ENCODE data around the gene CORO1A. TPM values are rescaled to one million over a fixed set of nuclear protein-coding genes. Genes with fewer than 3 reads are reported as not detected.
"Not testable (repeated sequence)": the region's sequence is repeated elsewhere in the genome, so short reads cannot be mapped to it uniquely, and the experiment has no call there.

CORO1A gene
- total RNA-seq, 1 experiment from 2014 or later: 3.7 TPM

- in situ Hi-C loops (cut with HindIII; ENCODE audit: low pct_unique_long_range_greater_than_20kb, low sequenced_read_pairs): no loop called here
- no peak for ATAC-seq
- CTCF ChIA-PET: interaction anchor here (0.6 kb wide), 1 partner anchor 132 kb away, joined by 10 read pairs; no protein-coding TSS in a partner anchor
These were observed 10.3 kb upstream of the CORO1A start for GRCh38 chr16:30173054-30173453.

GRCh38 chr16:30176876-30177275 is 6.5 kb upstream of the CORO1A start:
- BruUV-seq (replicated peaks); ATAC-seq; in situ Hi-C loops (cut with HindIII; ENCODE audit: low pct_unique_long_range_greater_than_20kb, low sequenced_read_pairs); DNase-seq (ENCODE audit: low read depth, low spot score); H3K9me3 ChIP-seq (ENCODE audit: control insufficient read depth, insufficient read depth, low read depth, low read length); H3K4me1 ChIP-seq (ENCODE audit: control insufficient read depth, insufficient read depth, low read length); POLR2A ChIA-PET; H3K36me3 ChIP-seq (ENCODE audit: control insufficient read depth, insufficient read depth, low read length); H3K4me3 ChIP-seq (ENCODE audit: low read depth in 2 of 2, low read length in 2 of 2); intact Hi-C loops (cut with micrococcal nuclease; ENCODE audit: unreplicated experiment); H3K27ac ChIP-seq (ENCODE audit: low read length); H3K27me3 ChIP-seq (ENCODE audit: control insufficient read depth, insufficient read depth, low read length): not testable (repeated sequence)
- CTCF ChIA-PET: interaction anchor here (0.6 kb wide), 1 partner anchor 635 kb away, joined by 5 read pairs; no protein-coding TSS in a partner anchor

More at GRCh38 chr16:30173054-30173453, 10.3 kb upstream of the CORO1A start:
- Histone ChIP-seq H3K27ac (ENCODE audit: low read length) (no peak overlapping the region), H3K9me3 (ENCODE audit: control insufficient read depth, insufficient read depth, low read depth, low read length) (no peaks in the 10 kb centered on the region), H3K4me3 (ENCODE audit: low read depth in 2 of 2, low read length in 2 of 2) (no peak overlapping the region), H3K4me1 (ENCODE audit: control insufficient read depth, insufficient read depth, low read length) (no peaks in the 10 kb centered on the region), H3K27me3 (ENCODE audit: control insufficient read depth, insufficient read depth, low read length) (no peaks in the 10 kb centered on the region), H3K36me3 (ENCODE audit: control insufficient read depth, insufficient read depth, low read length) (no peaks in the 10 kb centered on the region)
- POLR2A ChIA-PET: no interaction called here
- DNase-seq (ENCODE audit: low read depth, low spot score): no peak
- intact Hi-C loops (cut with micrococcal nuclease; ENCODE audit: unreplicated experiment): no loop called here
- BruUV-seq (replicated peaks): no TSS peak
- TF ChIP-seq, protein P1, sequence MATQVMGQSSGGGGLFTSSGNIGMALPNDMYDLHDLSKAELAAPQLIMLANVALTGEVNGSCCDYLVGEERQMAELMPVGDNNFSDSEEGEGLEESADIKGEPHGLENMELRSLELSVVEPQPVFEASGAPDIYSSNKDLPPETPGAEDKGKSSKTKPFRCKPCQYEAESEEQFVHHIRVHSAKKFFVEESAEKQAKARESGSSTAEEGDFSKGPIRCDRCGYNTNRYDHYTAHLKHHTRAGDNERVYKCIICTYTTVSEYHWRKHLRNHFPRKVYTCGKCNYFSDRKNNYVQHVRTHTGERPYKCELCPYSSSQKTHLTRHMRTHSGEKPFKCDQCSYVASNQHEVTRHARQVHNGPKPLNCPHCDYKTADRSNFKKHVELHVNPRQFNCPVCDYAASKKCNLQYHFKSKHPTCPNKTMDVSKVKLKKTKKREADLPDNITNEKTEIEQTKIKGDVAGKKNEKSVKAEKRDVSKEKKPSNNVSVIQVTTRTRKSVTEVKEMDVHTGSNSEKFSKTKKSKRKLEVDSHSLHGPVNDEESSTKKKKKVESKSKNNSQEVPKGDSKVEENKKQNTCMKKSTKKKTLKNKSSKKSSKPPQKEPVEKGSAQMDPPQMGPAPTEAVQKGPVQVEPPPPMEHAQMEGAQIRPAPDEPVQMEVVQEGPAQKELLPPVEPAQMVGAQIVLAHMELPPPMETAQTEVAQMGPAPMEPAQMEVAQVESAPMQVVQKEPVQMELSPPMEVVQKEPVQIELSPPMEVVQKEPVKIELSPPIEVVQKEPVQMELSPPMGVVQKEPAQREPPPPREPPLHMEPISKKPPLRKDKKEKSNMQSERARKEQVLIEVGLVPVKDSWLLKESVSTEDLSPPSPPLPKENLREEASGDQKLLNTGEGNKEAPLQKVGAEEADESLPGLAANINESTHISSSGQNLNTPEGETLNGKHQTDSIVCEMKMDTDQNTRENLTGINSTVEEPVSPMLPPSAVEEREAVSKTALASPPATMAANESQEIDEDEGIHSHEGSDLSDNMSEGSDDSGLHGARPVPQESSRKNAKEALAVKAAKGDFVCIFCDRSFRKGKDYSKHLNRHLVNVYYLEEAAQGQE (IDR thresholded peaks at IDR 0.05; ENCODE audit: insufficient read depth in 1 of 2, low read depth in 2 of 2, low read length in 1 of 2): no peak
- TF ChIP-seq POLR2AphosphoS5 (IDR thresholded peaks at IDR 0.05; ENCODE audit: low read depth, low read length): no peak
- TF ChIP-seq TCF7L2 (IDR thresholded peaks at IDR 0.05; ENCODE audit: low read depth, low read length): no peak
- no peak for TF ChIP-seq CTCF (IDR thresholded peaks at IDR 0.05)
- TF ChIP-seq SIN3A (IDR thresholded peaks at IDR 0.05; ENCODE audit: borderline replicate concordance, insufficient read depth, low read depth, low read length): no peak

GRCh38 chr16:30179195-30179594 is 4.2 kb upstream of the CORO1A start:
- BruUV-seq (replicated peaks): no TSS peak
- TF ChIP-seq, protein P1 (IDR thresholded peaks at IDR 0.05; ENCODE audit: insufficient read depth in 1 of 2, low read depth in 2 of 2, low read length in 1 of 2): no peak
- TF ChIP-seq TCF7L2 (IDR thresholded peaks at IDR 0.05; ENCODE audit: low read depth, low read length): no peak
- TF ChIP-seq POLR2AphosphoS5 (IDR thresholded peaks at IDR 0.05; ENCODE audit: low read depth, low read length): no peak
- no peak for TF ChIP-seq CTCF (IDR thresholded peaks at IDR 0.05)
- no peak for TF ChIP-seq SIN3A (IDR thresholded peaks at IDR 0.05; ENCODE audit: borderline replicate concordance, insufficient read depth, low read depth, low read length)

More at GRCh38 chr16:30179195-30179594, 4.2 kb upstream of the CORO1A start:
- in situ Hi-C loops (cut with HindIII; ENCODE audit: low pct_unique_long_range_greater_than_20kb, low sequenced_read_pairs): no loop called here
- POLR2A ChIA-PET: no interaction called here
- Histone ChIP-seq H3K4me3 (ENCODE audit: low read depth in 2 of 2, low read length in 2 of 2) (no peak overlapping the region), H3K9me3 (ENCODE audit: control insufficient read depth, insufficient read depth, low read depth, low read length) (no peaks in the 10 kb centered on the region), H3K27ac (ENCODE audit: low read length) (no peak overlapping the region), H3K27me3 (ENCODE audit: control insufficient read depth, insufficient read depth, low read length) (no peaks in the 10 kb centered on the region), H3K4me1 (ENCODE audit: control insufficient read depth, insufficient read depth, low read length) (no peaks in the 10 kb centered on the region), H3K36me3 (ENCODE audit: control insufficient read depth, insufficient read depth, low read length) (no peaks in the 10 kb centered on the region)
- ATAC-seq (no peak), DNase-seq (ENCODE audit: low read depth, low spot score) (no peak)
- CTCF ChIA-PET: interaction anchor here (0.7 kb wide), 1 partner anchor 86 kb away, joined by 3 read pairs; no protein-coding TSS in a partner anchor
- intact Hi-C loops (cut with micrococcal nuclease; ENCODE audit: unreplicated experiment): no loop called here
